ENCODE data around the gene CHMP4A.
"Not testable (repeated sequence)": the region's sequence is repeated elsewhere in the genome, so short reads cannot be mapped to it uniquely, and the experiment has no call there.

The CHMP4A gene

DNA sequence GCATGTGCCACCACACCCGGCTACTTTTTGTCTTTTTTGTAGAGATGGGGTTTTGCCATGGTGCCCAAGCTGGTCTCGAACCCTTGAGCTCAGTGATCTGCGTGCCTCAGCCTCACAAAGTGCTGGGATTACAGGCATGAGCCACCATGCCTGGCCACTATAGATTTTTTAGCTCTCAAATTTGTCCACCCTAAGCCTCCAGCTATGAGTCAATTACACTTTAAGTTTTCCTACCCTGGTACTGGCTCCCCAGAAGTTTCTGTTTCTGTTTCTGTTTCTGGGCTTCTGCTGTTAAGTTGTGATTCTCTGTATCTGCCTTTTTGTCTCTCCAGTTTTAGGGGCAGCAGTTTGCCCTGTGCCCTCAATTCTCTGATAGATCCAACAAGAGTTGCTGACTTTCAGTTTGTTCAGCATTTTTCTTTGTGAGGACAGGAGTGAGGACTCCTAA, 33.5 kb upstream of the CHMP4A start:
- peak in 1 of 2 donors; percentile 63 for DNase-seq

GRCh38 chr14:24245350-24245749, 32.1 kb upstream of the CHMP4A start:
- not testable (repeated sequence) for DNase-seq

DNA sequence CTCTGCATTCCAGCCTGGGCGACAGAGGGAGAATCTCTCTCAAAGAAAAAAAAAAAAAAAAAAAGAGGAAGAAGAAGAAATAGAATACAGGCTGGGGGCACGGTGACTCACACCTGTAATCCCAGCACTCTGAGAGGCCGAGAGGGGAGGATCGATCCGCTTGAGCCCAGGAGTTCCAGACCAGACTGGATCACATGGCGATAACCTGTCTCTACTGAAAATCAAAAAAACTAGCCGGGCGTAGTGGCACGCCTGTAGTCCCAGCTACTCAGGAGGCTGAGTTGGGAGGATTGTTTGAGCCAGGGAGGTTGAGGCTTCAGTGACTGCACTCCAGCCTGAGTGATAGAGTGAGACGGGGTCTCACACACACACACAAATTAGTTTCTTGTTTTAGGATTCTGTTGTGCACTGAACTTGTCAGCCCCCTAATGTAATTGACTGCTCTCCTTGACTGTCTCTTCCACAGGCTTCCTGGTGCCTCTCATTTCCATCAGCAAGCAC, 30.1 kb upstream of the CHMP4A start:
- DNase-seq = peak; percentile 15 to 46

DNA sequence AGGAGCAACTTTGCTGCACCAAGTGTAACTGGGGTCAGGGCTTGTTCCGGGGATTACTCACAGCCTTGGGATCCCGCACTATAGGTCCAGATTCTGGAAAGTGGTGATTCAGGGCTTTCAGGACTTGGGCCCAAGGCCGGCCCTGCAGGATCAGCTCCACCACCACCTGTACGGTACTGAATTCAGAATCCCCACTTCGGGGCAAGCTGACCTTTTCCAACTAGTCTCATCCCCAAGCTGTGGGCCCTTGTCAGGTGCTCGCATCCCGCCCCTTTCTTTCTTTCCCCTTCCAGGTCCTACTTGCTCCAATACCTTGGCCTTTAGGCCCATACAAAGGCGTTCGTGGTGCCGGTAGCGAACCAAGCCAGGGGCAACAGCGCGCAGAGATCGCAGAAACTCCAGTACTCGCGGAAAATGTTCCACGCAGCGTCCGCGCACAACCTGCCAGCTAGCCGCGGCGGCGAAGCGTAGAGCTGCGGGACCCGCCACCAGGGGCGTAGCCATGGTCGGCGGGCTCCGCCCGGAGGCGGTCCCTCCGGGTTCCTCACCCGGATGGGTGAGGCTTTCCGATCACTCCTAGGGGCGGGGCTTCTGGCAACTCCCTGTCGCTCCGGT, 28.6 kb upstream of the CHMP4A start:
- peak; percentile 93 to 94 for DNase-seq

GRCh38 chr14:24240110-24240918, 27.0 kb upstream of the CHMP4A start:
- no peak for DNase-seq

GRCh38 chr14:24238527-24239037, 25.3 kb upstream of the CHMP4A start:
- no peak for DNase-seq

- DNase-seq = no peak
These were observed 24.8 kb upstream of the CHMP4A start for GRCh38 chr14:24238123-24238522.

- DNase-seq = no peak
These were observed 24.2 kb upstream of the CHMP4A start for GRCh38 chr14:24237463-24237955.

DNA sequence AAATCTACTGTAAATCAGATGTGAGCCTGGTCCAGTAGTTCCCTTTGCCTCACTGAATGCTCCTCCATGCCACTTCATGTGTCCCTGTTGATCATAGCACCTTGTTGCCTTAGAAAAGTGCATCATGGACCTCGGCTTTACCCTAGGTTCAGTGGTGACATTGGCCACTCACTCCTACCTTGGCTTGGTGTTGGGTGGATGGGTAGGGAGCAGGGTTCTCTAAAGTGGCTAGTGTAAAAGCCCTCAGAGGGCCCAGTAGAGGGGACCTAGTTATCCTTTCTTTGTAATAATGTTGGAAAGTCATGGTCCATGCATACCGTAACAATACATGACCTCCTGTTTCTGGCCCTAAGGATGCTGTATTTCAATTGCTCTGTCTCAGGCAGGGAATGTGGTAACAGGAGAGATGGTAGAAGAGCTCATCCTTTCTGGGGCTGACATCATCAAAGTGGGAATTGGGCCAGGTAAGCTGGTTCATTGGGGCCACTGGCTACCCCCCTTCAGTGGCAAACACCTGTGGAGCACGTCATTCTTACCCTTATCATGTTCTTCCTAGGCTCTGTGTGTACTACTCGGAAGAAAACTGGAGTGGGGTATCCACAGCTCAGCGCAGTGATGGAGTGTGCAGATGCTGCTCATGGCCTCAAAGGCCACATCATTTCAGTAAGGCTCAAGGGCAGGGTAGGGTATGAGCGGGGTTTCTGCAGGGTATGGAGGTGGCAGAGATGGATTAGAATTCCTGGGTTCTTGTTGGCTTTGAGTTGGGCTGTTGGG, 23.6 kb upstream of the CHMP4A start:
- no peak for DNase-seq

- no peak for DNase-seq
These were observed 22.8 kb upstream of the CHMP4A start for GRCh38 chr14:24235804-24236688.

- DNase-seq = no peak
These were observed 21.1 kb upstream of the CHMP4A start for GRCh38 chr14:24234095-24235005.

- DNase-seq = no peak
These were observed 20.2 kb upstream of the CHMP4A start for GRCh38 chr14:24233538-24233866.

GRCh38 chr14:24232645-24233537, 19.6 kb upstream of the CHMP4A start, which contains the start of gene GMPR2:
Gene GMPR2 (plus strand): TSS chr14:24232929. CDS start chr14:24233254, 325 bp downstream.
- DNase-seq = no peak

- DNase-seq = peak; percentile 87 to 90
These were observed 18.9 kb upstream of the CHMP4A start, which contains the start of gene NEDD8 for GRCh38 chr14:24232121-24232644. Gene NEDD8 (minus strand): TSS chr14:24232367. CDS start chr14:24232267, 100 bp downstream.

DNA sequence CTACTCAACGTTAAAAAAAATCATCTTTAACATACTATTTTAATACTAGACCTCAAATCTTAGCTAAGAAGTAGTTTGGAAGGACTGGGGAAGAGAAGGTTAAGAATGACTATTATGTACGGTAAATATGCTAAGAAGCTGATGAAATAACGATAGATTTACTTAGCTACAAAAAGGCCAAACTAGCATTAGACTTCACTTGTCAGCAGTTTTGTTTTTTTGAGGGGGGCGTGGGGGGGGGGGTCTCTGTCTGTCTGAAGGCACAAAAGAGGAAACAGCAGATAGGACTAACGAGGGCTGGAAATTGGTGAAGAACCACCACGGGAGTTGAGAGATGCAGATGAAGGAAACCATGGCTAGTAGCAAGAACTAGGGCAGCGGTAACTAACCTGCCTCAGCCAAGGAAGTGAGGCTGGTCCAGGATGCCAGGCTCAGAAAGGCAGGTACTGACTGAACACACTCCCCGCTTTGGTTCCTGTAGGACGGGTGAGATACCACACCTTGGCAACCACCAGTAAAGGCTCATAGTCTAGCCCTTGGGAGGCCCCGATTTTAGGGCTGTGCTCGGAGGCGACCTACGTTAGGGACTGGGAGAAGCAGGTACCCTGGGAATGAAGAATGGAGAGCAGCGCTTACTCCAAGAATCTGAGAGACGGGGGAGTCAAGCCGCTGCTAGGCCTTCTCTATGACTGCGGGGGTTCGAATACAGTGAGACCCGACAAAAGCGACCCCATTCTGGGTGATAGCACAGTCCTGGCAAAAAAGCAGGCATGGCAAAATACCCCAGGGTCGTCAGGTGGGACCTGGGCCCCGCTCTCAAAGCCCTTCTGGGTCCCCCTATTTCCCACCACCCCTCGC, 18.2 kb upstream of the CHMP4A start:
- no peak for DNase-seq

GRCh38 chr14:24228902-24229301, 15.6 kb upstream of the CHMP4A start:
- DNase-seq = no peak

DNA sequence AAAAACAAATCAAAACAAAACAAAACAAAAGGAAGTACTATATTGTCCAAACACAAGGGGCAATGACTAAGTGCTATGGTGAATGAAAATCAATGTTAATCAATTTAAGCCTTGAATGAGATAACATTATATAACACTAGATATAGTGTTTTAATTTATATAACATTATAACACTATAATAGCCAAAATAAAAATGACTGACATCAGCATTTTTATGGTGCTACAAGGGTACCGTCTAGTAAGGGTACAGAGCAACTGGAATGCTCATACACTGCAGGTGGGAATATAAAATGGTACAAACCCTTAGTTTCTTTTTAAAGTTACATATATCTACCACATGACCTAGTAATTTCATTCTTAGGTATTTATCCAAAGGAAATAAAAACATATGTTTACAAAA, 13.2 kb upstream of the CHMP4A start:
- DNase-seq = no peak

DNA sequence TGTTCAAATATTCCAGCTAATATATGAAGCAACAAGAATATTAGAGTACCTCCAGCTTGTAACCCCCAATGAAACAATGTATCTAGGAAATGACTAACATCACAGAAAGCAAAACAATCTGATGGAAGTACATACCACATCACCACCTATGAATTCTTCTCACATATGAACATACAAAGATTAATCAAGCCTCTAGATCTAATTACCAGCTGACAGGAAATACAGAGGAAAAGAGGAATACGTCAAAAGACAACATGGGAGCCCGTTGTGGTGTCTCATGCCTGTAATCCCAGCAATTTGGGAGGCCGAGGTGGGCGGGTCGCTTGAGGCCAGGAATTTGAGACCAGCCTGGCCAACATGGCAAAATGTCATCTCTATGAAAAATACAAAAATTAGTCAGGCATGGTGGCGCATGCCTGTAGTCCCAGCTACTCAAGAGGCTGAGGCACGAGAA, 11.4 kb upstream of the CHMP4A start:
- no peak for DNase-seq

Data from CD4-positive, alpha-beta T cell treated with Interleukin-1 beta for 1 hour (primary cell).